Type B pancreatic cell (in vitro differentiated cells): ENCODE data around the gene PDIA2. TPM values are rescaled to one million over a fixed set of nuclear protein-coding genes. Genes with fewer than 3 reads are reported as not detected.

Experiments used
- DNase-seq: peaks from one replicate; pipeline ENCODE4 v3.0.0; 2021; ENCODE audit warnings: mixed read lengths; ENCODE audit not compliant: unreplicated experiment; ENCODE audit errors: extremely low spot score
- H3K27ac Mint-ChIP-seq: 2 replicates; pipeline ENCODE4 v1.8.0; 2021; ENCODE audit warnings: mild to moderate bottlenecking, mixed read lengths
- H3K27me3 Mint-ChIP-seq: 2 replicates; pipeline ENCODE4 v1.8.0; 2021; ENCODE audit warnings: mixed read lengths
- H3K36me3 Mint-ChIP-seq: 2 replicates; pipeline ENCODE4 v1.8.0; 2021; ENCODE audit warnings: mixed read lengths
- H3K4me1 Mint-ChIP-seq: one replicate; pipeline ENCODE4 v1.8.0; 2021; ENCODE audit warnings: mixed read lengths; ENCODE audit not compliant: unreplicated experiment
- H3K4me3 Mint-ChIP-seq: 2 replicates; pipeline ENCODE4 v1.8.0; 2021; ENCODE audit warnings: mild to moderate bottlenecking, mixed read lengths
- H3K9me3 Mint-ChIP-seq: 2 replicates; pipeline ENCODE4 v1.8.0; 2021; ENCODE audit warnings: mixed read lengths
- CTCF ChIP-seq: fragments of 200-600 bp; sonication (generic); conservative IDR thresholded peaks from 2 replicates; pipeline ENCODE4 v1.5.0; 2021; ENCODE audit warnings: antibody characterized with exemption, mild to moderate bottlenecking
- total RNA-seq: library from RNA; stranded (reverse); gene quantifications from 2 replicates; pipeline ENCODE4 v1.2.1, GENCODE V29; 2021; ENCODE audit warnings: low replicate concordance

PDIA2 gene
- total RNA-seq, 1 donor from 2014 or later, result 1.0 TPM

- Mint-ChIP-seq H3K27me3 (no peaks in the 10 kb centered on the region), H3K9me3 (no peaks in the 10 kb centered on the region), H3K36me3 (no peaks in the 10 kb centered on the region), H3K4me3 (no peak overlapping the region), H3K4me1 (peaks cover 4% of the 10 kb centered on the region), H3K27ac (no peak overlapping the region)
- TF ChIP-seq CTCF, result no peak
- no peak for DNase-seq
Observed at GRCh38 chr16:307691-308312, 24.8 kb downstream of the PDIA2 start.

- no peak for DNase-seq
- Mint-ChIP-seq H3K27ac (no peak overlapping the region), H3K27me3 (no peaks in the 10 kb centered on the region), H3K4me3 (no peak overlapping the region), H3K4me1 (peaks cover 4% of the 10 kb centered on the region), H3K36me3 (no peaks in the 10 kb centered on the region), H3K9me3 (no peaks in the 10 kb centered on the region)
- no peak for TF ChIP-seq CTCF
Observed at GRCh38 chr16:309476-309875, 26.5 kb downstream of the PDIA2 start.

- no peaks in the 10 kb centered on the region for H3K4me1 Mint-ChIP-seq
- no peak for TF ChIP-seq CTCF
- no peak for DNase-seq
- H3K36me3 Mint-ChIP-seq, result no peaks in the 10 kb centered on the region
- no peak overlapping the region for H3K27ac Mint-ChIP-seq
- H3K4me3 Mint-ChIP-seq, result no peak overlapping the region
- no peaks in the 10 kb centered on the region for H3K9me3 Mint-ChIP-seq
- no peaks in the 10 kb centered on the region for H3K27me3 Mint-ChIP-seq
Observed at GRCh38 chr16:311725-312124, 28.8 kb downstream of the PDIA2 start.

GRCh38 chr16:314351-314750 is 31.4 kb downstream of the PDIA2 start:
- no peak for DNase-seq
- H3K36me3 Mint-ChIP-seq, result no peaks in the 10 kb centered on the region
- no peaks in the 10 kb centered on the region for H3K27me3 Mint-ChIP-seq
- H3K27ac Mint-ChIP-seq, result no peak overlapping the region
- no peak for TF ChIP-seq CTCF
- H3K9me3 Mint-ChIP-seq, result no peaks in the 10 kb centered on the region
- H3K4me1 Mint-ChIP-seq, result peaks cover 4% of the 10 kb centered on the region
- H3K4me3 Mint-ChIP-seq, result no peak overlapping the region

GRCh38 chr16:314795-315299 is 31.9 kb downstream of the PDIA2 start:
- Mint-ChIP-seq H3K36me3 (no peaks in the 10 kb centered on the region), H3K9me3 (no peaks in the 10 kb centered on the region), H3K4me3 (no peak overlapping the region), H3K4me1 (peaks cover 4% of the 10 kb centered on the region), H3K27ac (no peak overlapping the region), H3K27me3 (no peaks in the 10 kb centered on the region)
- no peak for TF ChIP-seq CTCF
- no peak for DNase-seq
